Activated T-cell treated with anti-CD3 and anti-CD28 coated beads for 4 hours (primary cell): ENCODE data around the gene TEX12.
"Not testable (repeated sequence)": the region's sequence is repeated elsewhere in the genome, so short reads cannot be mapped to it uniquely, and the experiment has no call there.

Experiments used
- DNase-seq: peaks from one replicate; pipeline ENCODE4 v3.0.0-alpha.2; 2020

The TEX12 gene, protein sequence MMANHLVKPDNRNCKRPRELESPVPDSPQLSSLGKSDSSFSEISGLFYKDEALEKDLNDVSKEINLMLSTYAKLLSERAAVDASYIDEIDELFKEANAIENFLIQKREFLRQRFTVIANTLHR

DNA sequence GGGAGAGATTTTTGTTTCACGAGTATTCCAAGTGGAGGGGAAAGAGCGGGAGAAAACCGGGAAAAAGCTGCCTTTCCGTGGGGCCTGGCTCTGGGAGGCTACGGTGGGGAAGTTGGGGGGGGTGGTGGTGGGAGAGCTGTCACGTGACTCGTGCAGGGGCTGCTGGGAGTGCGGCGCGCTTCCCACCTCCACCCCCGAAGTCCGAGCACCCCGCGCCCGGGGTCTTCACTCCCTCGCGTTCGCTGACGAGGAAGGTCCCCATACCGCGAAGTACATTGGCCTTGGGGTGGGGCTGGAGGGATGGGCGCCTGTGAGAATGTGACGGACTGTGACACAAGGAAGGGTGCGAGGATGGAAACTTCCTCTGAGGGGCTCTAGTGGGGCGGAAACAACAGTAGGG is at the start of gene TEX12:
TSS of gene TEX12 (plus strand) at position 228 of the 400 bp plus-strand sequence. CDS start 1,897 bp downstream, outside the sequence.
- DNase-seq = no peak

DNA sequence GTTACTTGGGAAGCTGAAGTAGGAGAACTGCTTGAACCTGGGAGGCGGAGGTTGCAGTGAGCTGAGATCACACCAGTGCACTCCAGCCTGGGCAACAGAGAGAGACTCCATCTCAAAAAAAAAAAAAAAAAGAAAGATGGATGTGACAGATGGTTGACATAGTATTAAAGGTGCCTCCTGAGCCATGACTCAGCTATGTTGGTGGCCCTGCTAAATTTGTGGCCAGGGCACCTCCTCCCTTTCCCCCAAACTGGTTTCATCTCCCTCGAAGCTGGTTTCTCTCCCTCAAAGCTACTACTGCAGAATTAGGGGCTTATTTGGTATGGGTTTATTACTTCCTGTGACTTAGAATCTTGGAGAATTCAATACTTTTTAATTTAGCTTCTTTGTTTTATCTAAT is 49.0 kb upstream of the TEX12 start:
- no peak for DNase-seq

DNA sequence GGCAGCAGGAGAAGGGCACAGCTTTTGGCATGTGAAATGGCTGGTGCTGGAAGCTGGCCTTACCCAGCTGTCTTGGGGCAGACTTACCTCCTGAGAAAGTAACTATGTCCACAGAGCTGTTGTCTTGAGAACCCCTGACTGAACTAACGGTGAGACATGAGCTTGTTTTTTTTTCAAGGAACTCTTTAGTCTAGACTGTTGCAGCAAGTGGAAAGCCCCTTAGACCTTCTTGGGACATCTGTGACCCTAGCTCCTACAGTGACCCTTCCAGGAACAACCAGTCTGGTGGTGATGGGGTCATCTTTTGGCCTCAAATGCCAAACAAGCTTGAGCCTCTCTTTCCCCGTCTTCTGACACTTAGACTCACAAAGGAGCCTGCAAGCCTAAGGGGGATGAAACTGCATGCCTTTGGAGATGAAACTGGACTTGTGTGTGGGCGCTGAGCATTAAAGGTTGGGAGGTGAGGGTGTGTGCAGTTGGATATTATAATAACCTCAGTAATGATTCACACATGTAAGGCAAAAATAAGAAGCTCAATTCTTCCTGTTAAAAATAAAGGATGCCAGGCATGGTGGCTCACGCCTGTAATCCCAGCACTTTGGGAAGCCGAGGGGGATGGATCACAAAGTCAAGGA is 45.1 kb upstream of the TEX12 start:
- no peak for DNase-seq

DNA sequence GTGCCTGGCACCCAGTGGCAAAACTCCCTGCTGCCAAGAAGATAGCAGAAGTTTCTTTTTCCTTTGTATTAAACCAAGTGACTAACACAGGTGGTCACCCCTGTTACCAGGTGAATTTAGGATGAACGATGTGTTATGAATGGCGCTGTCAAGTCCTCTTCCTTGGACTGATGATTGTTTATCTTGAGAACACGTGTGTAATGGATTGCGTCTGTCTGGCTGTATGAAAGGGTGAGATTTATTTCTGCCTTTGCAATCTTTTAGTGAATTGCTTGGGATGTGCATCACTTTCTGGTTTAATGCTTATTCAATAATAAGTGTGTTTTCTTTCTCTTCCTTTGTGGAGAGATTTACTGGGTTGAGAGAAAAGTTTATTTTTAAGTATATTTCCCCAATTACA is 44.0 kb upstream of the TEX12 start:
- no peak for DNase-seq

DNA sequence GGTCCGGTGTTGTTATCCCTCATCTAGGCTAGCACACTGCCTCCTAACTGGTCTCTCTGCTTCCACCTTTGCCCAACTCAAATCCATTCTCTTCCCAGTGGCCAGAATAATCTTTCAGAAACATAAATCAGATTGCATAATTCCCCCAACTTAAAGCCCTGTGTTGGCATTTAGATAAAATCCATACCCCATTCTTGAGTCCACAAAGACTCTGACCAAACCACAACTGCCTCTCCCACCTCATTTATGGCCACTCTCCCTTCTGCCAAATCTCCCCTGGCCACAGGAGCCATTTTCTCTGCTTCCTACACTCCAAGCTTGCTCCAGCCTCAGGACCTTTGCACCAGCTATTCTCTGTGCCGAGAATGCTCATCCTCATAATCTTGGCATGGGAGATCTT is 40.1 kb upstream of the TEX12 start:
- no peak for DNase-seq

DNA sequence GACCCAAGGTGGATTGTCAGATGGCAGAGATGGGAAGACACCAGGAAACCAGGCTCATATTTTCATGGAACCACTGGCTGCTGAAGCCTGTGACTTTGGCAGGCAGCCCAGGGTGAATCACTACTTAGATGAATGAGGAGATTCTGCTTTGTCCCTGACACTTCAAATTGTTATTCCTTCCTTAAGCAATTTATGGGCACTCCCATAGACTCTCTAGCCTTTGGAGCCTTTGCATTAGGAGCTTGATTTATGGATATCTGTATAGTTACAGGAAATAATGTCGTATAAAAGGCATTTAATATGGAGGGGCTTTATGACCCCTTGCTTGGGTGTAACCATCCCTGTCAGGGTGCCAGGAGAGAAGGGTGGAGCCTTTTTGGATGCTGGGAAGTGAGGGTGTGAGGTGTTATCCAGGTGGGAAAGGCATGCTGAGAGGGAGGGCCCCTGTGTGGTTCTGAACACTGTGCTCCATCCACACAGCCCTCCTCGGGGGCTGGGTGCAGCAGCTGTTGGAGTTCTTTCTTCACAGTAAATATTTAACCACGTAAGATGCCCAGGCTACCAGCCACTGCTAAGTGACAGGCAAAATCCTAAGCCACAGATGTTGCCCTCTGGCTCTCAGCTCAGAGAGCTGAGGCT is 38.6 kb upstream of the TEX12 start:
- no peak for DNase-seq

DNA sequence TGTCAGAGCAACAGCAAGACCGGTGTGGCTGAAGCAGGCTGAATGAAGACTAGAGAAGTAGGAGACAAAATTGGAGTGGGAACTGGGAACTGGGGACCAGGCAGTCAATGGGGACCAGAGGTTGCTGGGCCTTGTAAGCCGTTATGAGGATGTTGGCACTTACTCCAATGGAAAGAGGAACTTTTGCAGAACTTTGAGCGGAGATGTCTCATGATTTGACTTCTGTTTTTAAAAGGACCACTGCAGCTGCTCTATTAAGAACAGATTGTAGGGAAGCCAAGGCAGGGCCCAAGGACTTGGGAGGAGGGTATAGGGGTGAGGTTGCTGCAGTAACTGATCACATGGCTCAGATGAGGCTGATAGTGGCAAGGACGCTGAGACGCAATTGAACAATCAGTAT is 37.5 kb upstream of the TEX12 start:
- no peak for DNase-seq

DNA sequence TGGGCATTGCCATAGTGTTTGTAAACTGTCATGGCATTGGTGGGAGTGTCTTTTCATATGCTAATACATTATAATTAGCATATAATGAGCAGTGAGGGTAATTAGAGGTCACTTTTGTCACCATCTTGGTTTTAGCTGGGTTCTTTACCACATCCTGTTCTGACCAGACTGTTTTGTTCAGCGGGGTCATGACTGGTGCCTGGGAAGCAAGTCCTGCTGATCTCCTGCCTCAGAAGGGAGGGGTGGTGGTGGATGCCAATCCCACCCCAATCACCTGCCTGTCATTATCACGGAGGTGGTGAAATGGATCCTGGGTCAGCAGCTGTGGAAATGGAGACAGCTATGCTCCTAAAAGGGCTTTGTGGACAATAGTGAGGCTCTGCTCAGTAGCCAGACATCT is 34.4 kb upstream of the TEX12 start:
- no peak for DNase-seq

DNA sequence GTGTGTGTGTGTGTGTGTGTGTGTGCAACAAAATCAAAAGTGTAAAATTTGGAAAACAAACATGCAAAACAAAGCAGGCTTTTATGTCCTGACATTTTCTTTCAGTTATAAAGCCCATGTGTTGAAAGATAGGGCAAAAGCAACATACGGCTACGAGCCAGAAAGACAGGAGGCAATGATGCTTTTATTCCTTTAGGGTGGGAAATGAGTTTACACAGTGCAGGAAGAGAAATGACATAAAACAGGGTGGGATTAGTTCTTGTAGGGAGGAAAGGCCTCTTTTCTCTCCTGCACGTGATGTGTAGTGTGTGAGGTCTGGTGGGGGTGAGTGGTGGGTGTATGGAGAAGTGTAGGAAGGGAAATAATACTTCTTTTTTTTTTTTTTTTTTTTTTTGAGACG is 32.7 kb upstream of the TEX12 start:
- DNase-seq = no peak

DNA sequence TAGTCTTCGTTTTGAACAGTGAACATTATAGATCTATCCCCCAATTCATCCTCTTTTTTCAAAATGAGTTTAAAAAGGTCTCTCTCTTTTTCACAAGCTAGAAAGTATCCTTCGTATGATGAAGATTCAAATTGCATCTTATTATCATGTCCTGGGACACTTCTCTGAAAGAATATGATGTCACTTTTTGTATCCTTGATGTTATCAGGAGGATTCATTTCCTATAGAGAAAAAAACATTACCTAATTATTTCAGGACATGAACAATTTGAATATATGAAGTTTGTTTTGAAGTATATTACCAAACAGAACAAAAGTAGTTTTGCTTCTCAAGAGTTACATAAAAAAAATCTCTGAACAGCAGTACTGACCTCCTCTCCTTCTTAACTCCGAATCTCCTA is 23.6 kb upstream of the TEX12 start:
- no peak for DNase-seq

DNA sequence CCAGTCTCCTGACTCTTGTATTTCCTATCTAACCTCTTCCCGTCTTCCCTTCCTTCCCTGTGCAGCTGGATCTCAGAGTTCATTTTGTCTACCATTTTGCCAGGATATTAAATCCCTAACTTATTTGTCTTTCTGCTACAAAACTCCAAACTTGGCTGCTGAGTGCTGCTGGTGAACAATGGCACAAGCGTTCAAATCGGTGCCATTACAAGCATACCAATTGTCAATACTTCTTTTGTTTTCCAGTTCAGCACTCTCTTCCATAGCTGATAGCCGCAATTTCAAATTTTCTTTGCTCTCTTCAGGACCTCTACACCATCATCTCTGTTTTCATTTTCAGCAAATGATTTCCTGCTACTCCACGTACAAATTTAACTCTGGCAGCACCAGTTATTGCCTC is 16.7 kb upstream of the TEX12 start:
- no peak for DNase-seq

DNA sequence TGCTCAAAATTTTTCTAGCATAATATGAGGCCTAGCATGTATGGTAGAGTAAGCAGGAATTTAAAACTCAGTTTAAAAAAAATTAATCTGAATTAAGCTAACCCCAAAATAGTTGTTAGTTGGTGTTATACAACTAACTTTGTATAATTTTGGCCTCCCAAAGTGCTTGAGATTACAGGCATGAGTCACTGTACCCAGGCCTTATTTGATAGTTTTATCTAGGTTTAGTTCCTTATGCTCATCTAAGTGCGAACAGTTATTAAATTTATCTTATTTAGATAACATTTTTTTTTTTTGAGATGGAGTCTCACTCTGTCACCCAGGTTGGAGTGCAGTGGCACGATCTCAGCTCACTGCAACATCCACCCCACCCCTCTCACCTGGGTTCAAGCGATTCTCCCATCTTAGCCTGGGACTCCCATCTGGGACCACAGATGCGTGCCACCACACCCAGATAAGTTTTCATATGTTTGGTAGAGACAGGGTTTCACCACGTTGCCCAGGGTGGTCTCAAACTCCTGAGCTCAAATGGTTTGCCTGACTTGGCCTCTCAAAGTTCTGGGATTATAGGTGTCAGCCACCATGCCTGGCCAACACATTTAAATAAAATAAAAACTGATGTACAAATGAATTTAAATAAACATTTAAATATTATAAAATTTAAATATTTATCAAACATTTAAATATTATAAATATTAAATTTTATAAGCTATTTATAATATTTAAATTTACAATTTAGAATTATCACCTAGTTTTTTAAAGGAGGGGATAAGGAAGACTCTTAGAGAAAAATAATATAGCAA is 10.8 kb upstream of the TEX12 start:
- no peak for DNase-seq

DNA sequence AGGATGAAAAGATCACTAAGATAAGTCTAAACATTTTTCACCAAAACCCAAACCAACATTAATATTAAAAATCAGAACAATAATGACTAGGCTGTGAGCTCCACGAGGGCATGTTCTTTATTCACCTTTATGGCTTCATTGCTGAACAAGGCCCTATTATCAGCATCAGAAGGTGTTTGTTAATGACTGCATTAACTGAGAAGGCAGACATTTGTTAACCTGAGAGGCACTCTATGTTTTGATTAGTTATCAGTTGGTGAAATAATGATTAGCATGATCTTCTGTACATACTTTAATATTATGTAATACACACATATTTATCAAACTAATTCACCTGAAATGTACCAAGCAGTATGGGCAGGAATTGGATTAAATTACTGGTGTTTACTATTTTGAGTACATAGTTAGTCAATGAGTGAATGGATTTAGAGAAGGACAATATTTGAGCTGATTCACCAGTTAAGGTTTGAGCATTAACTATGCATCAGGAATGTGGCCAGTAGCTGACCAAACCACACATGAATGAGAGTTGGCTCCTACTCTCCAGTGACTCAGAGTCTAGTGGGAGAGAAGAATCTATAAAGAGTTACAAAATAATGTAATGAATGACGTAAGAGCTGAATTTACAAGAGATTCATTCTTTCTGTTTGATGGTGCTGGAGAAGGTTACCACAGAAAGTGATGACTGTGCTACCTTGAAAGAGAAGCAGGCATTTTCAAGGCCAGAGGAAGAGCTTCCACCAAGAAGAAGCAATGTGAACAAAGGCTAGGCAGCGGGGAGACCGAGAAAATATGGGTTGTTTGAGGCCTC is 10.0 kb upstream of the TEX12 start:
- DNase-seq = no peak

DNA sequence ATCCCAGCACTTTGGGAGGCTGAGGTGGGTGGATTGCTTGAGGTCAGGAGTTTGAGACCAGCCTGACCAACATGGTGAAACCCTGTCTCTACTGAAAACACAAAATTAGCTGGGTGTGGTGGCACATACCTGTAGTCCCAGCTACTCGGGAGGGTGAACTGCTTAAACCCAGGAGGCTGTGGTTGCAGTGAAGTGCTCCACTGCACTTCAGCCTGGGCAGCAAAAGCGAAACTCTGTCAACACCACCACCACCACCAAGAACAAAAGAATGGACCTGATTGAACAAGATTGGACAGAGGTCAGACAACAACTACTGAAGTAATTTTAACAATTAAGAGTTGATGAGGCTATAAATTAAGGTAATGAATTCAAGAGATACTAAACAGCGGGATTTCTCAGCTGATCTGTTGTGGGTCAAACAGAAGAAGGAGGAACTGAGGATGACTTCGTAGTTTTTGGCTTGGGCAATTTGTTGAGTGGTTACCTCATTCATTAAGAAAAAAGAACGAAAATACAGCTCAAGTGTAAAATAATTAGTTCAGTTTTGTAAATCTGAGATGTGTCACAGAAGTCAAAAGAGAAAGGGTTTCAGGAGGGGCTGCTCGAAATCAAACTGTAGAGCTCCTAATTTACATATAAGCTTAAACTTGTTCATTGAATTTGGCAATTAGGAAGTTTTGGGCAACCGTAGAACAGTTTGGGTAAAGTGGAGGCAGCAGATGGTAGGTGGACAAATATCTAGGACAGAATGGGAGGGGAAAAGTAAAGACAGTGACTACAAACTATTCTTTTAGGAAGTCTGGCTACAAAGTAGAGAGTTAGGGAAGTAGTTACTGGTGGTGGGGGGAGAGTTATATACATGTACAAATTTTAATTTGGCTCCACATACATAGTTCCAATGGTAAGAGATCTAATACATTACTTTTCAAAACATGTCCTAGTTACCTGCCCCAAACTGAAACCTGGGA is 7.8 kb upstream of the TEX12 start:
- DNase-seq = no peak

DNA sequence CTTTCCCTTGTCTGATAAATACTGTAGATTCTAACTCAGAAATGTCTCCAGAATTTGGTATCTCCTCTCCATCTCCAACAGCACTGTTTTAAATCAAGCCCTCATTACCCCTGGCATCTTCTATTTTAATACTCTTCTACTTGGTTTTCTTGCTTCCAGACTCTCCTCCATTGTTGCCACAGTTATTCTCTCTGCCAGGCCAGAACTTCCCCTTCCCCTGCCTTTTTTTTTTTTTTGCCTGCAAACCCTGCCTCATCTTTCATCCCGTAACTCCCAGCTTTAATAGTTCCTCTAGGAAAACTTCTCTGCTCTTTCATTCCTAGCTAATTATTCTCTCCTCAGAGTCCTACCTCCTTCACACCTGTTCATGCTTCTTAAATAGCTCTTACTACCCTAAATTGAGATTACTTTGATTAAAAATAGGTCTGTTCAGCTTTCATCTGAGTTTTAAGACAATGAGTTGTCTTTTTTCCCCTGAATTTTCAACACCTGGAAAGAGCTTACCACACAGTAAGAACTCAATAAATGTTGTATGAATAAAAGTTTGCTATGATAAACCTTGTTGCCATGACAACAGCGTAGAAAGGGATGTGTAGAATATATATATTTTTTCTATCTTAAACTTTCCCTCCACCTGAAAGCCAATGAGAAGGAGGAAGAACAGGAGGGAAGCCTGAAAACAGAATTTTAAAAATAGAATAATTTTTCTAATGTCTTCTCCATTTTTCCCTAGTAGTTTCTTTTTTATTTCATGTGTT is 6.9 kb upstream of the TEX12 start:
- no peak for DNase-seq

DNA sequence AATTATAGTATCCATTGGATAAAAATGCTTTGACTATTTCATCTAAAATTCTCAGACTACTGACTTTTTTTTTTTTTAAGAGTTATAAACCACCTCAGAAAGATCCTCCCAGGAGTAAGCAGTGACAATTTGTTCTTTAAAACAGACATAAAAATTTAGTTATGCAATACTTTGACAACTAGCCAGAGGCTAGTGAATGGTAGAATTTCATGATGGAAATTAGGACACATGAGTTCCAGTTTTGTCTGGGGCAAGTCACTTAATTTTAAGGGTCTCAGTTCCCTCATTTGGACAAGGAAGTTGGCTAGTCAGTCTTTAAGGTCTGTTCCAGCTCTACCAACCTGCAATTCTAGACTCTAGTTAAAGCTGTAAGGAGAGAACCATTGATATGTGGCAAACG is 6.2 kb upstream of the TEX12 start:
- DNase-seq = no peak

DNA sequence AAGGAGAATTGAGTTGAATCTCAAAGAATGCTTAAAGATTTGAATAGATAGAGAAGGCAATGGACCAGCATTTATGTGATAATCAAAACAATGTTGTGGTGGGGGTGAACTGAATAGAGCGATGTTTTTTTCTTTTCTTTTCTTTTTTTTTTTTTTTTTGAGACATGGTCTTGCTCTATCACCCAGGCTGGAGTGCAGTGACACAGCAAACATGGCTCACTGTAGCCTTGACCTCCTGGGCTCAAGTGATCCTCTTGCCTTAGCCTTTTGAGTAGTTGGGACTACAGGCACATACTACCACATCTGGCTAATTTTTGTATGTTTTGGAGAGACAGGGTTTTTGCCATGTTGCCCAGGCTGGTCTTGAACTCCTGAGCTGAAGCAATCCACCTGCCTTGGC is 5.0 kb upstream of the TEX12 start:
- DNase-seq = not testable (repeated sequence)

DNA sequence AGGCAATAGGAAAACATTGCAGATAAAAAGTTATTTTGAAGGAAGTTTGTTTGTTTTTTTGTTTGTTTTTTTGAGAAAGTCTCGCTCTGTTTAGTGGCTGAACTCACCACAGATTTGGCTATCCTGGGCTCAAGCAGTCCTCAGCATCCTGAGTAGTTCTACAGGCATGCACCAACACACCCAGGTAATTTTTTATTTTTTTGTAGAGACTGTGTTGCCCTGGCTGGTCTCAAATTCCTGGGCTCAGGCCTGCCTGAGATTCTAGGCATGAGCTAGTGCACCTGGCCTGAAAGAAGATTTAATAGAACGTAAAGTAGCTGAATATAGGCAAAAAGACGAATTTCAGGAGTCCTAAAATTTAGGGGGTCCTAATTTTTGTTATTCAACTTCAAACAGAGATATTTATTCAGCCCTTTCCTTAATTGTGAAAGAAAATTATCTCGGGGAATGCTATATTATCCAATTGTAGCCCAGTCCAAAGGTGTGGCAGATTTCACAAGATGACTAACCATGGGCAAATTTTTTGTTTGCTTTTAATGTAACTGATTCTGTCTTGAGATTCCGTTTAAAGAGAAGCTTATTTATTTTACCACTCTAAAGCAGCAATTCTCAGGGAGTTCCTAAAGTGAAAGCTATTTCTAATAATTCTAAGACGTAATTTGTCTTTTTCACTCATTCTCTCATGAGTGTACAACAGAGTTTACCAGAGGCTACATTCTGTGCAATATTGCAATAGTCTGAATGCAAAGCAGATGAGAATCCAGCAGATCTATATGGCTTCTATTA is 4.2 kb upstream of the TEX12 start:
- no peak for DNase-seq

DNA sequence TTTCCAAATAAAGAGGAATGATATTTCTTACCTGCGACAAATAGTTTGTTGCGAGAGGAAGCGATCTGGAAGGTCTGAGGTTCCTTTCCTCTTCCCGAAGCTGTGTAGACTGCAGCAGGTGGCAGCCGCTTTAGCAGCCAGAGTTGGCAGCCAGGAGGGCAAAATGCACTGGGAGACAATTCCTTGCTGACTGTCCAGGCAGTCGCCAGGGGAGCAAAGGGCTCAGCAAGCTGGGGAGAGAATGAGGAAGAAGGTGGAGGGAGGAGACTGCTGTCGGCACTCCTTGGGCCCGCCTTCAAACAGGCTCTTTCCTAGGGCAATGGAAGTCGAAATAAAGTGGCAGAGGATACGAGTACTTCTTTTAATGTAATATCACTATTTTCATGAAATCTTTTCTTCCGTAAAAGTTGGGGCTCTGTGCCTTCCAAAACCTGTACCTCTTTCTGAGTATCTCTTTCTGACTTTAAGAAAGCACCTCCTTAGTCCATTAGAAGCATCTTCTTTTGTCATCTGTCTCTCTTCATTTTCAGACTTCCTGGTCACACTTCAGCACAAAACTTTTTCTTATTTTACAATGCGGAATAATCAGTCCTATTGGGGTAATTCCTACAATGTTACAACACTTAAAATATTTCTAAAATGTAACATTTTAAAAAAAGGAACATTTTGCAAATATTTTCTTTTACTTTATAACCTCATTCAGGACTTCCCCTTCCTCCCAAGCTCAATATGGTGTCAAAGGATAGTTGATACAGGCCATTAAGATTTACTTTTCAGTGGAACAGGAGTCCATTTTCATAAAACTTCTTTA is 3.1 kb upstream of the TEX12 start, which contains the start of gene IL18:
TSS of gene IL18 (minus strand) at position 220 of the 811 bp plus-strand sequence. CDS start 9,041 bp downstream, outside the sequence.
- no peak for DNase-seq
